Measurements from ENCODE around the gene MKS1. TPM values are rescaled to one million over a fixed set of nuclear protein-coding genes. Genes with fewer than 3 reads are reported as not detected.

Gene MKS1
- total and polyA plus RNA-seq, 8 donors = 5.8 to 16.1 (median 9.8) TPM

DNA sequence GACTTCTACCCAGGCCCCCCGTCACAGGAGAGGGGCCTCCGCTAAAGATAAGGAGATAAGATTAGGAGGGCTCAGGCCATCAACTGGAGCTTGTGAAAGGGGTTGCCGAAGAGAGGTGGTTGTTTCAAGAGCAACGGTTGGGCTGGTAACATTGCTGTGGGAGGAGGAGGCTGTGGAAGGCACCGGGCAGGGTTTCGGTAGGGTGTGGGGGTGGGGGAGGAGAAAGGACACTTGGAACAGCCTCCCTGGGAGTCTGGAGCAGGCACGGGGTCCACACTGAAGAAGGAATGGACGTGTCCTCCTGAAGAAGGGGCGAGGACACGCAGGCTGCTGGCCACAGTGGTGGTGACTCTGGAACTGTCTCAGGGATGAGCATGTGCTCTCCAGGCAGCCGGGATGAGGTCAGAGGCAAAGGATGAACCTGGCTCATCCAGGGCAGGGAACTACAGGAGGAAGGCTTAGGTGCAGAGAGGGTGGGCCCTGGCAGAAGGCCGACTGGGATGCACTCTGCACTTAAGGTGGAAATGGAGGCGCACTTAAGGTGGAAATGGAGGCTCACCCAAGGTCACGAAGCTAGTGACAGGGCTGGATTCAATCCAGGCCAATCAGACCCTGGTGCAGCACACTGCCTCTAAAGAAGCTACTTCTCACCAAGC is 27.7 kb downstream of the MKS1 start:
- no peak for ATAC-seq
- TF ChIP-seq, protein P1, sequence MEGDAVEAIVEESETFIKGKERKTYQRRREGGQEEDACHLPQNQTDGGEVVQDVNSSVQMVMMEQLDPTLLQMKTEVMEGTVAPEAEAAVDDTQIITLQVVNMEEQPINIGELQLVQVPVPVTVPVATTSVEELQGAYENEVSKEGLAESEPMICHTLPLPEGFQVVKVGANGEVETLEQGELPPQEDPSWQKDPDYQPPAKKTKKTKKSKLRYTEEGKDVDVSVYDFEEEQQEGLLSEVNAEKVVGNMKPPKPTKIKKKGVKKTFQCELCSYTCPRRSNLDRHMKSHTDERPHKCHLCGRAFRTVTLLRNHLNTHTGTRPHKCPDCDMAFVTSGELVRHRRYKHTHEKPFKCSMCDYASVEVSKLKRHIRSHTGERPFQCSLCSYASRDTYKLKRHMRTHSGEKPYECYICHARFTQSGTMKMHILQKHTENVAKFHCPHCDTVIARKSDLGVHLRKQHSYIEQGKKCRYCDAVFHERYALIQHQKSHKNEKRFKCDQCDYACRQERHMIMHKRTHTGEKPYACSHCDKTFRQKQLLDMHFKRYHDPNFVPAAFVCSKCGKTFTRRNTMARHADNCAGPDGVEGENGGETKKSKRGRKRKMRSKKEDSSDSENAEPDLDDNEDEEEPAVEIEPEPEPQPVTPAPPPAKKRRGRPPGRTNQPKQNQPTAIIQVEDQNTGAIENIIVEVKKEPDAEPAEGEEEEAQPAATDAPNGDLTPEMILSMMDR (IDR thresholded peaks at IDR 0.05) = no peak
- no peak for FAIRE-seq
- intact Hi-C loops (cut with DNase I) = no loop called here
- no peaks in the 10 kb centered on the region for H3K36me3 ChIP-seq
- no peak overlapping the region for H3K27ac ChIP-seq
- H3K9me3 ChIP-seq = no peaks in the 10 kb centered on the region
- WGBS, 2 donors = 25 to 40% methylated on average over 14 of the region's 14 CpGs
- no peaks in the 10 kb centered on the region for H3K27me3 ChIP-seq
- no peak for DNase-seq
- no peak overlapping the region for H3K4me3 ChIP-seq
- no peaks in the 10 kb centered on the region for H3K4me1 ChIP-seq

DNA sequence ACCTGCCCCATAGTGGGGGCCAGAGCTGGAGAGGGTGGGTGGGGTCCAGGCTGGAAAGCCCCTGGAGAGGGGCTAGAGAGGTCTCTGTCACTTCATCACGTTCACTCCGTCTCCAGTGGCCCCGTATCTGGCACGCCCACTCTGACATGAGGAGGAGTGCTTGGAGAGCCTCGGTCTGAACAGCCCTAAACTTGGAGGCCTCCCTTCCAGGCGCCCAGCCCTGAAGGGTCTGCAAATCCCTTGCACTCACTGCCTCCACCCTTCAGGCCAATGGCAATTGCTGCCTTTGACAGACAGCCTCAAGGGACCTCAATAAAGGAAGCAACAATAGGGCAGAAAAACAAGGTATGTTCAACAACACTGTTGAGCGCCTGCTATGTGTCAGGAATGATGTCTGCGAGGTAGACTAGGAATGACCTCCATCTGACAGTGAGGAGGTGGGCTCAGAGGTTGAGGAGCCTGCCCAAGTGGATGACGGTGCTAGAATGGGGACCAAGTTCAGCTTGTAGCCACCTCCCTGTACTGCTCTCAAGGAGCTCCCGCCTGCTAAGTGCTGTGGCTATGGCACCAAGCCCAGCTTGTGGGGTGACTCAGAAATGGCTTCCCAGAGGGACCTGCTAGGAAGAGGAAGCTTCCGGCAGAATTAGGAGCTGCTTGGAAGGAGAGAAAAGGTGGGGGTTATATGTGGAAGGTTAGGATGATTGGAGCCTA is 29.5 kb downstream of the MKS1 start:
- Histone ChIP-seq H3K4me3 (no peak overlapping the region), H3K4me1 (no peaks in the 10 kb centered on the region), H3K27me3 (no peaks in the 10 kb centered on the region), H3K36me3 (no peaks in the 10 kb centered on the region), H3K9me3 (no peaks in the 10 kb centered on the region), H3K27ac (no peak overlapping the region)
- TF ChIP-seq, protein P1 (IDR thresholded peaks at IDR 0.05) = no peak
- intact Hi-C loops (cut with DNase I) = no loop called here
- no peak for DNase-seq
- FAIRE-seq = no peak
- peak in 3 of 4 donors; percentile 47 to 69 (median 51) for ATAC-seq
- WGBS, 2 donors = 49 to 52% methylated on average over 11 of the region's 11 CpGs

DNA sequence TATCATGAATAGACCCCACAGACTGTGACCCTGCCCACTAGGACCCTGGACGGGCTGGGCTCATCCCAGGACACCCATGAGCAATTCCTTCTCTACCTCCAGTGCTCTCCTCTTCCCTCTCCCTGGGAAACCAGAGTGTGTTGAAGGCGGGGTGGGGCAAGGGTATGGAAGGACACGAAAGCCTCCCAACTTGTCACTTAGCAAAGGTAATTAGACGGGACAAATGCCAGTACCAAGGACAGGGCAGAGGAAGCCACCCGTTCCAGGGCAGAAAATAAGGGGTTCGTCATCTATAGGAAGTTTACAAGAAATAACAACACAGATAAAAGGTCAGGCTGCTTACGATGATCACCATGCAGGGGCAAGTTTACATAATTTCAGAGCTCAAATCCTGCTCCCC is 31.4 kb downstream of the MKS1 start:
- no peaks in the 10 kb centered on the region for H3K4me1 ChIP-seq
- no peaks in the 10 kb centered on the region for H3K27me3 ChIP-seq
- no peak for FAIRE-seq
- H3K9me3 ChIP-seq = no peaks in the 10 kb centered on the region
- TF ChIP-seq, protein P1 (IDR thresholded peaks at IDR 0.05) = no peak
- no peak for DNase-seq
- H3K4me3 ChIP-seq = no peak overlapping the region
- H3K27ac ChIP-seq = no peak overlapping the region
- no peak for ATAC-seq
- intact Hi-C loops (cut with DNase I) = no loop called here
- 28 to 38% methylated on average over 7 of the region's 7 CpGs for WGBS, 2 donors
- no peaks in the 10 kb centered on the region for H3K36me3 ChIP-seq

DNA sequence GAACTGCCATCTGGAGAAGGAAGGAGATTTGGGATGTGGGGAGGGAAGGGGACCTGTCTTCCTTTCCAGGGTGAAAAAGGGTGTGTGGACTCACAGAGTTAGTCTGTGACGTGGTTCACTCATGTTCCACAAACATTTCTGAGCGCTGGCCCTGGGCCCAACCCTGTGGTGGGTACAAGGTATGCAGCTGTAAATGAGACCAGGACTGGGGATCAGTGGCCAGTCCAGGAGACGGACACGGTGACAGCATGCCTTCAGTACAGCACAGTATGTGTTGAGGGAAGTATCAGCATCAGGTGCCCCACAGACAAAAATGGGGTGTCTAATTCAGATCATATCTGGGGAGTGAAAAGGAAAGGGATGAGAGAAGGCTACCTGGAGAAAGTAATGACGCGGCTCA is 32.0 kb downstream of the MKS1 start:
- DNase-seq (no peak), FAIRE-seq (no peak), ATAC-seq (no peak)
- no peak overlapping the region for H3K27ac ChIP-seq
- H3K27me3 ChIP-seq = no peaks in the 10 kb centered on the region
- H3K9me3 ChIP-seq = no peaks in the 10 kb centered on the region
- no peaks in the 10 kb centered on the region for H3K36me3 ChIP-seq
- H3K4me1 ChIP-seq = no peaks in the 10 kb centered on the region
- intact Hi-C loops (cut with DNase I) = no loop called here
- TF ChIP-seq, protein P1 (IDR thresholded peaks at IDR 0.05) = no peak
- WGBS, 2 donors = 73 to 84% methylated on average over 6 of the region's 6 CpGs
- H3K4me3 ChIP-seq = no peak overlapping the region

DNA sequence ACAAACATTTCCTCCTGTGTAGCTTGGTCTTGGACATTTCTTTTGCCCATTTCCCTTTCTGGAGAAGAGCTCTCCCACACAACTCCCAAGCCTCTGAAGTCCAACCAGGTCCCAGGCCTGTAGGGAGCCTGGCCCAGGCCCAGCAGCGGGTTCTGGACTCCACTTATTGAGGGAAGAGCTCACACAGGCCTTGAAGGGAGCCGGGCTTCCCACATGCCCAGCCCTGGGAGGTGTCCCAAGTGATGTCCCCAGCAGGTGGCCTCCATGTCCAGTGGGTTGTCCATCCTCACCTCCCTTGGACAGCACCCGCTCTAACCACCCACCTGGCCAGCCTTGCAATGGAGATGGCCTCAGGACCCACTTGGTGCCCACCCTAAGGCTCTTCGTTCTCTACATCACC is 32.5 kb downstream of the MKS1 start:
- H3K27ac ChIP-seq = no peak overlapping the region
- WGBS, 2 donors = 78 to 89% methylated on average over 4 of the region's 4 CpGs
- DNase-seq (no peak), ATAC-seq (no peak), FAIRE-seq (no peak)
- TF ChIP-seq, protein P1 (IDR thresholded peaks at IDR 0.05) = no peak
- H3K4me1 ChIP-seq = no peaks in the 10 kb centered on the region
- H3K36me3 ChIP-seq = no peaks in the 10 kb centered on the region
- intact Hi-C loops (cut with DNase I) = no loop called here
- H3K4me3 ChIP-seq = no peak overlapping the region
- H3K9me3 ChIP-seq = no peaks in the 10 kb centered on the region
- no peaks in the 10 kb centered on the region for H3K27me3 ChIP-seq

All from pancreas (tissue), 10 donors.